Measurements from ENCODE around the gene HBS1L.

DNA sequence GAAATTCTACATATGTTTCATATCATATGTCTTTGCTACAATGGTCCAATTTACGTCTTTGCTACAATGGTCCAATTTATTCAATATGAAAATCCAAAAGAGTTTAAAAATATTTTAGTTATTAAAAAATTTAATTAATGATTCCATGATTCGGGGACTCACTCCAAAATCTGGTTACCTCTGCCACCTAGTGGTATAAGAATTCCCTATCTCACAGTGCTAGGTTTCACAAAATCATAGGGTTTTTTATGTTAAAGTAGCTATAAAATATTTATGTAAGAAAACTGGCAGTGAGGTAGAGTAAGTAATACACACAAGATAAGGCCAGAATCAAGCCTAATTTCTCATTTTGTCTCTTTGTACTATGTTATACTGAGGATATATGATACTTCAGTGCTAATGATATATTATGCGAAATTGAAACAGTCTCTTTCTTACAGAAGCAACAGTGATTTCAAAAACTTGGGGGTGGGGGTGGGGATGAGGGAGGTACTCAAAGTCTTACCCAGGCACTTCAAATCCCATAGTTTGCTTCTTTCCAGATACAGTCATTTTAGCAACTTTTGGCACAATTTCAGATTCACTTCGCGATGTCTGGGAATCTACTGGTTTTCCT lies 52.3 kb downstream of the HBS1L start:
- TF ChIP-seq, protein P1, sequence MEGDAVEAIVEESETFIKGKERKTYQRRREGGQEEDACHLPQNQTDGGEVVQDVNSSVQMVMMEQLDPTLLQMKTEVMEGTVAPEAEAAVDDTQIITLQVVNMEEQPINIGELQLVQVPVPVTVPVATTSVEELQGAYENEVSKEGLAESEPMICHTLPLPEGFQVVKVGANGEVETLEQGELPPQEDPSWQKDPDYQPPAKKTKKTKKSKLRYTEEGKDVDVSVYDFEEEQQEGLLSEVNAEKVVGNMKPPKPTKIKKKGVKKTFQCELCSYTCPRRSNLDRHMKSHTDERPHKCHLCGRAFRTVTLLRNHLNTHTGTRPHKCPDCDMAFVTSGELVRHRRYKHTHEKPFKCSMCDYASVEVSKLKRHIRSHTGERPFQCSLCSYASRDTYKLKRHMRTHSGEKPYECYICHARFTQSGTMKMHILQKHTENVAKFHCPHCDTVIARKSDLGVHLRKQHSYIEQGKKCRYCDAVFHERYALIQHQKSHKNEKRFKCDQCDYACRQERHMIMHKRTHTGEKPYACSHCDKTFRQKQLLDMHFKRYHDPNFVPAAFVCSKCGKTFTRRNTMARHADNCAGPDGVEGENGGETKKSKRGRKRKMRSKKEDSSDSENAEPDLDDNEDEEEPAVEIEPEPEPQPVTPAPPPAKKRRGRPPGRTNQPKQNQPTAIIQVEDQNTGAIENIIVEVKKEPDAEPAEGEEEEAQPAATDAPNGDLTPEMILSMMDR (conservative IDR thresholded peaks at IDR 0.05 in 1 of 2, IDR thresholded peaks at IDR 0.05 in 1 of 2; ENCODE audit: extremely low read depth in 1 of 2, insufficient read depth in 1 of 2, low read depth in 1 of 2, low read length in 2 of 2), result peak; percentile 65 to 74
- TF ChIP-seq EZH2 (IDR thresholded peaks at IDR 0.05; ENCODE audit: borderline replicate concordance, low read length), result no peak
